GM21529 (cell line): Measurements from ENCODE around the gene DMRTB1.

Experiments used
- ATAC-seq: cut with Tn5 transposase; IDR thresholded peaks from one replicate; pipeline ENCODE4 v1.9.1; 2021; ENCODE audit not compliant: unreplicated experiment

Gene DMRTB1

DNA sequence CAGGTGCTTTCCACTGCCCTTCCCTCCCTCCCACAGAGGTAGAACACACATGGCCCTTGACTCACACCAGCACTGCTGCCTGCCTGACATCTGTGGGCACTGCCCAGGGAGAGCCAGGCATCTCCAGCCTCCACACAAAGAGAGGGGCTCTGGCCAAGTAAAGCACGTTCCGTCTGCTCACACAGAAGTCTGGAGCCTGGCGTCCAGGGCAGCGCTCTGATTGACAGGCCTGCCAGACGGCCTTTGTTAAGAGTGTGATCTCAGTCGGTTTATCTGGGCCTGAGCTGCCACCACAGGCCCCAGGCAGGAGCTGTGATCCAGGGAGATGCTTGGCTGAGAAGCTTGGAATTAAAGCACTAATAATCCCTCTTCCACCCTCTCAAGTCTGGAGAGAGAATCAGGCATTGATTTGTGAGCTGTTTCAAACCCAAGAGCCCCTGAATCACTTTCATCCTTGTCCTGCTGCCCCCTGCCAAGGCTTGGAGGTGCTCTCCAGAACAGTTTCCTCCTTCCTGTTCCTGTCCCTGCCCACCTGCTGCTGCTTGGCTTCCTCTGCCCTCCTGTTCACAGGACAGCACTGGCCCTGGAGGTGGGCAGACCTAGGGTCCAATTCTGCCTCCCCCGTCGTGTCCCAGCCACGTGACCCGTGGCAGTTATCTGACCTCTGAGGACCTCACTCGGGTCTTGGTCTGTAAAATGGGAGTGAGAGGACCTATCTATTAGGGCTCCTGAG, 3.7 kb downstream of the DMRTB1 start:
- no peak for ATAC-seq

DNA sequence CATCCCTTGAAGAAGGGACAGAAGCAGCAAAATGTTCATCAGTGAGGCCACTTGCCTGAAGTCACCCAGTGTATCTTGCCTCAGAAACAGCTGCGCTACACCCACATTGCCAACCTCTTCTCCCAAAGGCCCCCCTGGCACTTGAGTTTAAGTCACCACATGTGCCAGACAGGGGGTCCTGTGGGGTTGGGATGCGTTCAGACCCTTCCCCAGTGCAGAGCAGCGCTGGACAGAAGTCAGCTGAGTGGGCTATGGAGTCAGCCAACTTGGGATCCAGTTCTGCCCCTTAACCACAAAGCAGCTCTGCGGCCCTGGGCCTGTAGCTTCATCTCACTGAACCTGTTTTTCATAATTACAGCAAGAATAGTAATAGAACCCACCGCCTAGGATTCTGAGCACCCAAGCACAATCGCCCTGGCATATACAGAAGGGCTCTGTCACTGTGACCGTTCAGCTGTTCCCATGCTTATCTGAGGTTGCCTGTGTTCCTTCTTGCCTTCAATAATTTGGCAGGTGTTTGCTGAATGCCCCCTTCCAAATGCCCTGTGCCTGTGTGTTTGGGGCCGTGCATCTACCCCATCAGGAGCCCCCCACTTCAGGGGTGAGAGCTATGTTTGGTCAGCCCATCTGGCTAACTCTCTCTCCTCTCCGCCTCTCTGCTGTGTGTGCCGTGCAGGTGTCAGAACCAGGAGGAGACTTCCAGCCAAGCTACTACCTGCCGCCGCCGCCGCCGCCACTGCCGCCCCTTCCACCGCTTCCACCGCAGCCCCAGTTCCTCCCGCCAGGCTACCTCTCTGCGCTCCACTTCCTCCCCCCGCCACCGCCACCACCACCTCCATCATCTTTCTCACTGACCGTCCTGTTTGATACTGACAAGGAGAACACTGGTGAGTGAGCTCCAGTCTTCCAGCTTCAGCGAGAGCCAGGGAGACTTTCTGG, 5.0 kb downstream of the DMRTB1 start:
- no peak for ATAC-seq

DNA sequence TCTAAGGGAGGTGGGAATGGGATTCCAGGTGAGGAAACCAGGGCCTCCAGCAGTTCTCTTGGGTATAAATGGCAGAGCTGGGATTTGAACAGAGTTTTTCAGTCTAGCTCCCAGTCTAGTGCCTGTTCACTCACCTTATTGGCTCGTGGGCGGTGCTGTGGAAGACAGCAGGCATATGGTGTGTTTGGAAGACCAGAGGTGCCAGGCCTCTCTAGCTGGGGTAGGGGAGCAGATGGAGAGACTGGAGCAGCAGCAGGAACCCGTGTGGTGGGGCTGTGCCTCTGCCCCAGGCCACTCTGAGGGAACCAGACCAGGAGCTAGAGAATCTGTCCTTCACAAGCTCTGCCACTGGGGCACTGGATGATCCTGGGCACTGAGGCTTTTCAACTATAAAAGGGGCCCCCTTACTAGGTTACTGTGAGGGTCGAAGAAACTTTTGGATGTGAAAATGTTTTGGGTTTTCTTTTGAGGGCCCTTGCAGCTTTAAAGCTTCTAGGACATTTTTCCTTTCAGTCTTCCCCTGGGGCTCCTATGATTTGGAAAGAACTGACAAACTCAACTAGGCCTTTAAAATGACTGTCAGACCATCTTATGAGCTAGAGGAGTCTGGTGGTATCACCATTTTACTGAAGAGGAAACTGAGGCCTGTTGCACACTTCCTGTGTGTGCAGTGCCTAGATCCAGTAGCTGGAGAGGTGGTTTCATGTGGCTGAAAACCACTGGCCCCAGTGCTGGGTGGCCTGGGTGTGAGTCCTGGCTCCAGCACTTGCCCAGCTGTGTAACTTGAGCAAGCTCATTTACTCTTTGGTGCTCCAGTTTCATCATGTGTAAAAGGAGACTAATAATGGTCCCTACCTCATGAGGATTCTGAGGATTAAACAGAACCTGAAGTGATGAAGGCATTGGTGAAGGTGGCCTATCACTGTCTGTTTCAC, 6.1 kb downstream of the DMRTB1 start:
- no peak for ATAC-seq

DNA sequence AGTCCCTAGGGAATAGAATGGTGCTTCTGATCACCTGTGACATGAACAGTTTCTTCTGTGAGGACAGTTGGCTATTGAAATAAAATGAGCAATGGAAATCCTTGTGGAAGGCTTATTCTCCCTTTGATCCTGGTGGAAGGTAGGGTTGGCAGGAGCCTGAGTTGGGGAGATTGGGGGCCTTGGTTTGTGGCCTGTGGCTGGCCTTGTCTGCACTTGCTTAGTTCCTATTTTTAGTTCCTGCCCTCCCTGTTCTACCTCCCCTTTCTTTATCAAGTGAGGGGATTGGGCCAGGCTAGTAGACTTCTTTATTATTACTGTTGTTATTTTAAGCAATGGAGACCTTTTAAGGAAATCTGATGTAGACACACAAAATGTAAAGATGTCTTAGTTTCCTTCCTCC, 8.2 kb downstream of the DMRTB1 start:
- no peak for ATAC-seq

DNA sequence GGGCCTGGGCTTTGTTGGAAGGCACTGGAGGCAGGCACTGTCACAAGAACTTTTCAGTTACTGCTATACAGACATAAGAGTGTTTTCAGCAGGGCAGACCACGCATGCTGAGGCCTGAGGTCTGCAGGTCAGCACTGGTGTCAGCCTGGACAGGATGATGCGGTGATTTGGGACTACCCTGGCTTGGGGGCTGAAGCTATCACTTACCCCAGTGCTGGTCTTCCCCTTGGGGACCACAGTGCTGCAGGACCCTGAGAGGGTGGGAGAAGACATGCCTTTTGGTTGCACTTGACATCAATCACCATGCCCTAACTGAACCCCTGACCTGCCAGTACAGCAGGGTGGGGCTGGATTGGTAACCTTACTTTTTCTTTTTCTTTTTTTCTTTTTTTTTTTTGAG, 9.2 kb downstream of the DMRTB1 start:
- ATAC-seq, result no peak

DNA sequence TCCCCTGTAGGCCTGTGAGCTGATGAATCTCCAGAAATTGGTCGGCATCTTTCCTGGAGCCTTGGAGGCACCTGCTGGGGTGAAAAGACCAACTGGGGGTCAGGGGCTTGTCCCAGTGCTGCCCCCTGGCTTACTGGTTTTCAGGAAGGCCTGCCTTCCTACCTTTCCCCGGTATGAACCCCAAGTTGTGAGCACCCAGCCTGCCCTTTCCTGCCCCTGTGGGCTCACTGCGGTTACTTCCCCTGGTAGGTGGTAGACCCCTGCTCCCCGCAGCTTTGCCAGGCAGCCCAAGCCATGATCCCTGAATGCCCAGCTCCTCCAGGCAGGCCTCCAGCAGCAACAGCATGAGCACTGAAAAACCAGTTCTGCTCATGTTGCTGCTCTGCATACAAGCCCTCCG, 10.2 kb downstream of the DMRTB1 start:
- ATAC-seq, result no peak

DNA sequence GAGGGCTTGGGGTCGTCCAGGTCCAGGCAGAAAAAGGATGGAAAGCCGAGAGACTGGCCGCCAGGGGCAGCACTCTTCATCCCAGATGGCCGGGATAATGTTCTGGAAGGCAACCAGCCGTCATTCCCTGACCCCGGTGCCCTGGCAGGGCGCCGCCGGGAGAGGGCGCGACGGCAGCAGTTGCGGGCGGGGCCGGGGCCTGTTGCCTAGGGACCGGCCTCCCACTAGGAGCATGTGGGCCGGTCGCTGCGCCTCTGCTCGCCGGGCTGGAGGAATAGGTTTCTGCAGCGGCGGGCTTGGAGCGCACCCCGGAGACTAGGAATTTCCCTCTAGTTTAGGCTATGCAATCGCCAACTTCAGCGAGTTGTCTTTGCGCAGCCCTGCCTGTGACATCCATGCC, 11.0 kb downstream of the DMRTB1 start:
- no peak for ATAC-seq

DNA sequence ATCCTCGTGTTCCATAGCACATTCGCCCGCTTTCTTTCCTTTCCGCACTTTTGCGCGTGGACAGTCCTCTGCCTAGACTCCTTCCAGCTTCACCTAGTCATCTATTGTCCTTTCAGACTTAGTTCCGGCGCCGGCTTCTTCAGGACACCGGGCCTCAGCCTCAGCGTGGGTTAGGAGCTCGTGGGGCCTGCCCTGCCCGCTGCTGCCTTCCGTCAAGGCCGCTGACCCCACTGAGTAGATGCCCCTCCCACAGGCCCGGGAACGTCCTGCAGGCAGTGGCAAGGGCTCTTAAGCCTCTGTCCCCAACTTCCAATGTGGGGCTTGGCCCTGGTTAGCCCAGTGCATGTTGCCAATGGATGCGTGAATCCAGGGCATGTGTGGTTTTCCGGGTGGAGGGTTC, 11.4 kb downstream of the DMRTB1 start:
- ATAC-seq, result no peak

DNA sequence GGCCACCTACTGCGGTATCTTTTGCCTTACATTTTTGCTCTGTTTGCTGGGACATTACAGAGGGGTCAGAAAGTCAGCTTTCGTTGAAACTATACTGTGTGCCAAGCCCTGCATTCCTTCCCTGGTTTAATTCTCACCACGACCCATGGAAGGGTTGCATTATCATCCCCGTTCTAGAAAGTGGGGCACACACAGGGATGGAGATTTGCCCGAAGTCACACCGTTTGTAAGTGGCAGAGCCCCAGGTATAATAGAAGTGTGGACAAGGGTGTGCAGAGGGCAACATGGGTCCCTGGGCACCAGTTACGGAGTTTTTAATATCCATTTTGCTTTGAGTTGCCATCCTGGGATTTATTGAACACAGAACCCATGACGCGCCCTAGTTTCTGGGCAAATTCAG, 11.8 kb downstream of the DMRTB1 start:
- no peak for ATAC-seq

DNA sequence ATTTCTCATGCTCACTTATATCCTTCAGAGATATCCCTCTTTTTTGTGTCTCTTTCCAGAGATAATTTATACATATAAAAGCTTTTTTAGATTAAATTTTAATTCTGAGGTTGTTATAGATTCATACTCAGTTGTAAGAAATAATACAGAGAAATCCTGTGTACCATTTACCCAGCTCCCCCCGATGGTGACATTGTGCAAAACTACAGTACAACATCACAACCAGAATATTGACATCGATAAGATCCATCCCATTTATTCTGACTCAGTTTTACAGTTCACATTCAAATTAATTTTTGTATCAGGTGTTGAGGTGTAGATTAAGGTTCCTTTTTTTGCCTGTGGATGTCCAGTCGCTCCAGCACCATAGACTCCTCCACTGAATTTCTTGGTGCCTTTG, 14.3 kb downstream of the DMRTB1 start:
- ATAC-seq, result no peak

DNA sequence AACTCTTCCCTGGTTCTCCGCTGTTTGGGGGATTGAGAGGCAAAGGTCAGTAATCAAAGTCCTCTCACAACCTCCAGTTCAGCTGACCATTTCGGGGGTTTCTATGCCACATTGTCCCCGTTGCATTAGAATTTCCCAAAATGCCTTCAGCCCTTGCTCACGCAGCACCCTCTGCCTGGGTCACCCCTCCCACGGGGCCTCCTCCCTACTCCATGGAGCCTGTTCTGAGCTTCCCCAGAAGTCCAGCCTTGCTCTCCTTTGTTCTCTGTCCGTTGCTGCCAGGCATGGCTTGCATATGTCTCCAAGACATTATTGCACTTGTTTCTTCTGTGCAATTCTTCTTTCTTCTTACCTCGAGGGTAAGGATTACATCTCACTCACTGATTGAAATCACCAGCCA, 16.5 kb downstream of the DMRTB1 start:
- no peak for ATAC-seq

DNA sequence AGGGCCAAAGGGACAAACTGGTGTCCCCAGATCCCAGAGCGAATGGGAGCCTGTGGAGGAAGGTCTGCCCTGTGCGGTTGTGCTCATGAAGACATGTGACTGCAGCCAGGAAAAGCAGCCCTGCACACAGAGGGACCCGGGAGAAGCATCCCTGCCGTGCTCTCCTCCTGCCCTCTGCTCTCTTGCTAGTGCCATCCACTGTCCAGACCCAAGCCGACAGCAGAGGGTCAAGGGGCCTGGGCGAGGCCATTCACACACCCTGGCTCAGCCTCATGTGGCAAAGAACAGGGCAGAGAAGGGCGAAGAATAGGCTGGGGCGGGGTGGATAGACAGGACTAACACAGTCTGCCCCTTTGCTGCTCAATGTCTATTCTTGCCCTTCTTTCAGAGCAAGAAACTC, 17.4 kb downstream of the DMRTB1 start:
- no peak for ATAC-seq

DNA sequence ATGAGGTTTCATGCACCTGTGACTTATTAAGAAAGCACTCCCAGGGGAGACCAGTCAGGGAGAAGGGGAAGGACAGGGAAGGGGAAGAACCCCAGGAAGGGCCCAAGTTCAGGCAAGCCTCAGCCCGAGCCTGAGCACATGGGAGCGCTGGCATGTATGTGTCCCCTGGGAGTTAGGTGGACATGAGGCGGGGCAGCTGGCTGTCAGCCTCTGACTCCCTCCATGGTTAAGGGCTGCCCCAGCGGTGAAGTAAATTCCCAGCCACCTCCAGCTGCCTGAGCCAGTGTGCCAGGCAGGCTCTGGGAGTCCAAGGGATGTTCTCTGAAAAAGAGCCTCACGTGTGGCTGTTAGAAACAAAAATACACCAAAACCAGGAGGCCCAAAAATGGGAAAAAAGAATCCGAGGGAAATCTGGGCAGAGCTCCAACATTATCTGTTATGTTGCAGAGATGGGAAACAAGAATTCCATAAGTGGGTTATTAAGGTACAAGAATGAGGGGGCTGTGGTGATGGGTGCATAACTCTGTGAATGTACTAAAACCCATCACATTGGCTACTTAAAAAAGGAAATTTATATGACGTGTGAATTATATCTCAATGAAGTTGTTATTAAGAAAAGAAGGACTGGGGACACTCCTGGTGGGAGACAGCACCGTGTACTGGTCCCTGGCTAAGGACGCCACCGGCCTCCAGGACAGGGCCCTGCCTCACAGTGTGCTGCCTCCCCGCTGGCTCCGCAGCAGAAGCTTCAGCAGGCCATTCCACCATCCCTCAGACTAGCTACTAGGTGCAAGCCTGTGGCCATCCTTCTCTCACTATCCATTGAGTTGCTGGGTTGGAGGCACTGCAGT, 18.7 kb downstream of the DMRTB1 start:
- ATAC-seq, result no peak

DNA sequence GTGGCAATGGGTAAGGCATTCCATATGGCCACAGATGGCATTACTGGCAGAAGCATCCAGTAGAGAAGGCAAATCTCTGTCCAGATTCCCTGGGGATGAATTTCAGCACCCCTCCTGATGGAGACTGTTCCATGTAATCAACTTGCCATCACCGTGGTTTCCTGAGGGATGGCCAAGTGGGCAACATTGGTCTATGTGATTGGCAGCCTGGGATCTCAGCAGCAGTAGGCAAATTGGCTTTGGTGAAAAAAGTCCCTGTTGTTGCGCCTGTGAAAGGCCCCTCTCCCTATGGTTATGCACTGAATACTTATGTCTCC, 19.3 kb downstream of the DMRTB1 start:
- ATAC-seq, result no peak

DNA sequence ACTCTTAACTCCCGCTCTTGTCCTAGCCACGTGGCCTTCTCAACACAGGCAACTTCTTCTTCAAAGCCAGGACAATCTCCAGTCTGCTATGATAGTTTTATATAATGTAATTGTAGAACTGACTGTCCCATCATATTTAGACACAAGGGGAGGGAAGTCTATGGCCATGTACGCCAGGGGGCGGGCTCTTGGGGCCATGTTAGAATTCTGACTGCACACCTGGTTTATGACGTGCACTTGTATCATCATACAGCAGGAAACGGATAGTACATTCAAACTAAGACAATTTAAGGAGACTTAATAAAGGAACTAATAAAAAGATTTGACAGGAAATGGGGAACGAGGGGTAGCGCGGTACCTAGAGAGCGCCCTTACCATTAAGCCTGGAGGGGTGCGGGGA, 21.5 kb downstream of the DMRTB1 start:
- ATAC-seq, result no peak

DNA sequence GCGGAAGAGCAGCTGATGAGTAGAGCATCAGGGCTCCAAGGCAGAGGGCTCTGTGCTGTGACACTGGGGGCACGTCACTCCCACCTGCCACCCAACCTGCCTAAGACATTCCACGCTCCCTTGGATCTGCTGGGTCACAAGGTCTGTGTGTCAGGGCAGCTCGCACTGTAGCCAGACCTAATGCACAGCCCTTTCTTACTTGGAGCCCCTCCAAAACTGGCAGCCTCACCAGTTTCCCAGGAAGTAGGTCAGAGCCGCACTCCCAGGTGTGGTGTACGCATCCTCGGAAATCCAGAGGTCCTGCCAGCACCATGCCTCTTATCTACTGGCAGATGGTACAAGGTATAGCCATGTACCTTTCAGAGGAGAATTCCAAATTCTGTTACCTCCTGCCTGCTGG, 22.3 kb downstream of the DMRTB1 start:
- ATAC-seq, result no peak

DNA sequence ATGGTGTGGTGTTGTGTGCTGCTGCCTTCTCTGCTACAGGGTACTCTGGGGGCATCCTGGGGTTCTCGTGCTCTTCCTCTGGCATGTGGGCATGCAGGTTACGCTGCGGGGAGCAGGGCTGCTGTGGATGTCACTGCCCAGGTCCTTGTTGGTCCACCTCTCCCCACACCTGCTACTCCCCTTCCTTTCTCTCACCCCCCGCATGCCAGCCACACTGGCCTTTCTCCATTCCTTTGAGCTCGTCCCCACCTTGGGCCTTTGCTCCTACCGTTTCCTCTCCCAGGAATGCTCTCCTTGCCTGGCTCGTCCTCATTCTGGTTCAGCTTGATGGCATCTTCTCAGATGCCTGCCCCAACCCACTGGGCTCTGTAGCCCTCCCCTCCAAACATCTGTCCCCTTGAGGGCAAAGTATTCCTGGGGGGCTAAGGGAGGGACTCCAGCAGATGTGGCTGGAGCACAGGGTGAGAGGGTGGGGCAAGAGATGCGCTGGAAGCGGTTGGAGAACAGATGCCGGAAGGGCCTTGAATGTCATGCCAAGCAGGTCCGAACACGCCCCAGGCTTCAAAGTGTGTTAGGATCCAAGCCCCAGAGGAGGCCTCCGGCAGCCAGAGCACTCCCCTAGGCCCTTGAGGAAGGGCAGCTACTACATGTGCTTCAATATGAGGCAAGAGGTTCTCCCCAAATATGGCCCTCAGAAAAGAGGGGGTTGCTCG, 23.4 kb downstream of the DMRTB1 start:
- no peak for ATAC-seq

DNA sequence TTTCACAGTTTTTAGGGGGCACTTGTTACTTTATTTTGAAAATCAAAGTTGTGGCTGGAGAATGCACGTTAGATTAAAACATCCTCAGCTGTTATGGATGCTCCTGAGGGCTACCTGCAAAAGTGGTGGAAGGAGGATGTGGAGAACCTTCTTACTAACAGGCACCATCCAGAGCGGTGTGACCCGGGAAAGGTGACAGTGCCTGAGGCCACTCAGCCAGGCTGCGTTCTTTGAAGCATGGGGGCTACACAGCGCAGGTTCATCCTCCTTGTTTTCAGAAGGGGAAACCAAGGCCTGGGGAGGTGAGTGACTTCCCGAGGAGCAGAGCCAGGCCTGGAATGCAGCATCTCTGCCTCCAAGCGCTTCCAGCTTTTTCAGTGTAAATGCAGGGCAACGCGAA, 24.0 kb downstream of the DMRTB1 start:
- ATAC-seq, result no peak

DNA sequence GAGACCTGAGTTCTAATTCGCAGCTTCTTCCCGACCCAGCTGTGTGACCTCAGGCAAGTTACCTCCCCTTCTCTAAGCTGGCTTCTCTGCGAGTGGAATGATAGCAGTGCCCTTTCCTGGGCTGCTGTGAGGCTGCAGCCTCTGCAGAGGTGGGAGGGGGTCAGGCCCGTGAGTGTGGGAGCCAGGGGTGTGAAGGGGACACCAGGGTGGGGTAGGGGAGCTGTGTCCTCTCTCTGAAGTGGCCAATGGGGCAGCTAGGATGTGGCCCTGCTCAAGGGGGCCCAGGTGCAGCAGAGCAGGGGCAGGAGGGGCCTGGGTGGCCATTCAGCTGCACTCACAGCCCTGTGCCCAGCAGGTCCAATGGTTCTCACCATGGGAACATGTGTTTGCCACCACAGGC, 24.5 kb downstream of the DMRTB1 start:
- ATAC-seq, result no peak
